ENCODE results near the gene CNTNAP2. TPM values are rescaled to one million over a fixed set of nuclear protein-coding genes. Genes with fewer than 3 reads are reported as not detected.

Gene CNTNAP2
- total and polyA plus RNA-seq, 2 of the 8 experiments (the other 6 are each of a cell fraction or from before 2014, with no cell fraction given), result 27.9 to 71.0 TPM

DNA sequence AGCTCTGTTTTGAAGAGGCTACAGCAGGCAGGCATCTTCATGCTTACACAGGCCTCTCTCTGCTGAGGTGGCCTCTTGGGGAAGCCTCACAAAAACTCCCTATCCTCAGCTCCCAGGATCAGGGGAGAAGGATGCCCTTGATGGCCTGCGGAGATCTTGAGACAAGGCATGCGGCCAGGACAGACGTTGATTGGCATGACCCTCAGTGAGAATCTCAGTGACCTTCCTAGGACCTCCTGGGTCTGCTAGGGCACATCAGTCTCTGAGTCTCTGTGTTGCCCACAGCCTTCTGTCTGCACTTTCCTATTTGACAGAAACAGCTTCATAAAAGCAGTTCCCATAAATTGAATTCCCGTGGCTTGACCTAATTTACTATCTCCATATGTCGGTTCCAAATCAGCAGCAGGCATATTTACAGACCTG is 1468.2 kb downstream of the CNTNAP2 start:
- H3K18ac ChIP-seq (ENCODE audit: extremely low read depth, low read length), result peak overlapping the region; percentile 79; the same call in 1 of the 2 replicates
- no peaks in the 10 kb centered on the region for H3K27me3 ChIP-seq (replicated peaks in 1 of 4; ENCODE audit: control insufficient read depth in 3 of 4, extremely low read depth in 1 of 4, insufficient read depth in 3 of 4, low read length in 3 of 4)
- no peaks in the 10 kb centered on the region for H3K23me2 ChIP-seq (ENCODE audit: low read depth, low read length)
- H2BK15ac ChIP-seq (ENCODE audit: low read length), result 0 out of 2 replicates have a peak overlapping the region, but pooled peaks have one; percentile 61
- no peaks in the 10 kb centered on the region for H3K79me2 ChIP-seq (ENCODE audit: control insufficient read depth in 1 of 2, insufficient read depth in 2 of 2, low read length in 2 of 2)
- H2BK20ac ChIP-seq (ENCODE audit: low read length), result peak overlapping the region; percentile 62; the same call in 1 of the 2 replicates
- H3K9ac ChIP-seq (replicated peaks in 1 of 4; ENCODE audit: extremely low read depth in 1 of 4, low read depth in 3 of 4, low read length in 3 of 4), result no peak overlapping the region
- no peaks in the 10 kb centered on the region for H4K20me1 ChIP-seq (replicated peaks in 1 of 2; ENCODE audit: control insufficient read depth in 1 of 2, insufficient read depth in 2 of 2, low read length in 2 of 2)
- ChIA-PET POLR2A (ENCODE audit: partially characterized antibody) (no interaction called here), CTCF (ENCODE audit: partially characterized antibody) (interaction anchor here (0.8 kb wide), 1 partner anchor 603 kb away, joined by 3 read pairs; no protein-coding TSS in a partner anchor)
- no peak for TF ChIP-seq SP2 (IDR thresholded peaks at IDR 0.05; ENCODE audit: low read length)
- TF ChIP-seq HDAC6 (IDR thresholded peaks at IDR 0.05; ENCODE audit: low read depth, low read length), result no peak
- no peak for TF ChIP-seq CBX5 (IDR thresholded peaks at IDR 0.05; ENCODE audit: low read depth, low read length)
- no peak for TF ChIP-seq SIRT6 (IDR thresholded peaks at IDR 0.05; ENCODE audit: low read length)
- TF ChIP-seq SP4 (IDR thresholded peaks at IDR 0.05; ENCODE audit: low read length), result no peak
- no peak for TF ChIP-seq RXRA (IDR thresholded peaks at IDR 0.05; ENCODE audit: insufficient read depth, low read depth, low read length)
- TF ChIP-seq, protein P1, sequence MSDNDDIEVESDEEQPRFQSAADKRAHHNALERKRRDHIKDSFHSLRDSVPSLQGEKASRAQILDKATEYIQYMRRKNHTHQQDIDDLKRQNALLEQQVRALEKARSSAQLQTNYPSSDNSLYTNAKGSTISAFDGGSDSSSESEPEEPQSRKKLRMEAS (IDR thresholded peaks at IDR 0.05), result peak; percentile 42; the same call in 1 of the 2 replicates
- DNase-seq (ENCODE audit: low read depth in 1 of 2, low spot score in 2 of 2), result peak in 1 of 2 experiments; percentile 52
- no peak overlapping the region for H3K14ac ChIP-seq (ENCODE audit: insufficient read length)
- H3K56ac ChIP-seq (replicated peaks; ENCODE audit: insufficient read length, low read depth, low read length), result no peak overlapping the region
- no peak overlapping the region for H4K5ac ChIP-seq (ENCODE audit: insufficient read length, low read depth, low read length)
- H3K4me3 ChIP-seq (ENCODE audit: extremely low read depth in 1 of 4, insufficient read depth in 2 of 4, low read depth in 3 of 4, low read length in 4 of 4), result no peak overlapping the region
- no peak overlapping the region for H2AK5ac ChIP-seq (ENCODE audit: low read depth, low read length)
- peaks cover 7 to 21% (median 16%) of the 10 kb centered on the region in 4 experiments; a peak in 6 of 7 replicates for H3K4me1 ChIP-seq (replicated peaks in 1 of 4; ENCODE audit: control insufficient read depth in 3 of 4, insufficient read depth in 4 of 4, low read length in 3 of 4)
- H3K9me3 ChIP-seq (ENCODE audit: insufficient read depth in 2 of 2, low read depth in 1 of 2, low read length in 1 of 2), result no peaks in the 10 kb centered on the region
- H3K79me1 ChIP-seq (ENCODE audit: low read depth, low read length), result no peaks in the 10 kb centered on the region
- no peak overlapping the region for H3K23ac ChIP-seq (ENCODE audit: insufficient read length)
- peak overlapping the region; percentile 93 for H2BK12ac ChIP-seq (ENCODE audit: low read depth, low read length)
- H2BK120ac ChIP-seq (replicated peaks; ENCODE audit: low read depth, low read length), result peak overlapping the region; percentile 3
- 38% methylated on average over 5 of the region's 5 CpGs; no CpG with 5 or more reads in 1 of the 2 experiments for WGBS, 2 experiments (ENCODE audit: extremely low coverage in 1 of 2, insufficient coverage in 1 of 2, insufficient read length in 1 of 2, insufficient replicate concordance in 2 of 2, low coverage in 1 of 2, low lambda C conversion rate in 2 of 2, missing lambda C conversion rate in 1 of 2)
- H2AFZ ChIP-seq (ENCODE audit: low read length), result no peak overlapping the region; the same call in 1 of the 2 replicates
- no peak overlapping the region for H3K27ac ChIP-seq (ENCODE audit: low read depth, low read length)
- FAIRE-seq, result peak; percentile 50
- H2BK5ac ChIP-seq (ENCODE audit: low read depth, low read length), result peak overlapping the region; percentile 89; the same call in 1 of the 2 replicates
- no peak overlapping the region for H4K8ac ChIP-seq (ENCODE audit: extremely low read depth, insufficient read depth, low read length)
- H3K4me2 ChIP-seq (ENCODE audit: insufficient read depth in 1 of 2, low read depth in 2 of 2, low read length in 2 of 2), result peak overlapping the region; percentile 34 to 51; a peak in 3 of 4 replicates
- H3K4ac ChIP-seq (replicated peaks; ENCODE audit: insufficient read length, low read depth, low read length), result peak overlapping the region; percentile 9
- H4K91ac ChIP-seq (replicated peaks; ENCODE audit: insufficient read length, low read length), result peak overlapping the region; percentile 12
- H3K36me3 ChIP-seq (ENCODE audit: control insufficient read depth in 2 of 4, insufficient read depth in 4 of 4, low read length in 3 of 4), result no peaks in the 10 kb centered on the region
